ENCODE data around the gene ISOC2.
A peak's percentile ranks its signal among the peaks of the same experiment; 100 is the strongest.
"Not testable (repeated sequence)": the region's sequence is repeated elsewhere in the genome, so short reads cannot be mapped to it uniquely, and the experiment has no call there.

ISOC2 gene

GRCh38 chr19:55410168-55410567, 51.3 kb downstream of the ISOC2 start:
- no peak for DNase-seq (ENCODE audit: low read depth in 1 of 2, low spot score in 1 of 2)

- not testable (repeated sequence) for DNase-seq (ENCODE audit: low read depth in 1 of 2, low spot score in 1 of 2)
These were observed 52.3 kb downstream of the ISOC2 start for GRCh38 chr19:55409179-55409578.

DNA sequence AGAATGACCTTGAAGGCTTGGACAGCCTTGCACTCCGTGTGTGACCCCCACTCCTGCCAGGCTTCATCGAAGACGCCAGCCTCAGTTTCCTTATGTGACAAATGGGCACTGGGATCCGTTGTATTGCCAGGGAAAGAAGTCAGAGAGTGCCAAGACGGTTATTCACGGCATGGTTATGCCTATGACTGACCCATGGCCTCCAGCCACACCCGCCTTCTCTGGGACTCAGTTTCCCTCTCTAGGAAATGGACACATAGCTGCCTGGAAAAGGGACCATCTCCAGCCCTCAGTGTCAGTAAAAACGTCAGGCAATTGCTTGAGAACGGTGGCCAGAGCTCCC, 52.9 kb downstream of the ISOC2 start:
- no peak for DNase-seq (ENCODE audit: low read depth in 1 of 2, low spot score in 1 of 2)

GRCh38 chr19:55407800-55408532, 53.5 kb downstream of the ISOC2 start:
- peak; percentile 91 to 94 for DNase-seq (ENCODE audit: low read depth in 1 of 2, low spot score in 1 of 2)

DNA sequence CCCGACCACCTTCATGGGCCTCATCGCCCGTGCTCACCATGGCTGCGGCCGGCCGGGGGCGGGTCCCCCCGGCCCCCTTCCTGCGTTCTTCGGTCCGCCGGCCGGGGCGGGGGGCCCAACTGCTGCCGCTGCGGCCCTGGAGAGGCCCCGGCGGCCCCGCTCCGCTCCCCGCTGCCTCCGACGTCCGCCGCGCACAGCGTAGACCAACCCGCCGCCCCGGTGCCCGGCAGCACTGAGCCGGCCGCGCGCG, 54.0 kb downstream of the ISOC2 start, which contains the start of gene UBE2S:
UBE2S (minus strand) TSS at position 239 of the 250 bp plus-strand sequence; CDS start at position 40, 199 bp downstream.
- not testable (repeated sequence) for DNase-seq (ENCODE audit: low read depth in 1 of 2, low spot score in 1 of 2)

DNA sequence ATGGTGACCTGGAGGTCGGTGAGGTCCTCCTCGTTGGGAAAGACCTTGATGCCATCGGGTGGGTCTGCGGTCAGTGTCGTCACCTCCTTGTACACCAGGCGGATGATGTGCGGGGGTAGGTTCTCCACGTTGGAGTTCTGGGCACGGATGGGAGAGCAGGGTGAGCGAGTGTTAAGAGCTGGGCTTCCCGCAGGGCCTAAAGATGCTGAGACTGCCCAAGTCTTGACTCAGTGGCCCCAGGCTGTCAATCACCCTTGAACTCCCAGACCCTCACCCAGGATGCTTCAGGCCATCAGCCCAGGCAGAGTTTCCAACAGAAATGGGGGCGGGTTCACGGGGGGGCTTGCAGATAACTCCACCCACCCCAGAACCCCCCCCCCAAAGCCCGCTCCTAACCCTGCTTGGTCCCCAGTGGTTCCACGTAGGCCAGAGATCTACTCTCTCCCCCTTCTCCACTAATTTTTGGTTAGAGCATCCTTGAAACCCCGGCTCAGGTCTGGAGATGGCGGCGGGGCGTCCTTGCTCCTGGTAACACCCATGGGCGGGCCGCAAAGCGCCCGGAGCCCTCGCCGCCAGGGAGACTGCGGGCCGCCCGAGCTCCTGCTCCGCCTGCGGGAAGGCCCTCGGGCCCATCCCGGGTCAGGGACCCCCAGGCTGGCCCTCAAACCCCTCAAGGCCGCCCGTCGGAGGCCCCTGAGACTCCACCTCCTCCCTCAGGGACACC, 54.5 kb downstream of the ISOC2 start:
- peak in 1 of 2 donors; percentile 22 for DNase-seq (ENCODE audit: low read depth in 1 of 2, low spot score in 1 of 2)

DNA sequence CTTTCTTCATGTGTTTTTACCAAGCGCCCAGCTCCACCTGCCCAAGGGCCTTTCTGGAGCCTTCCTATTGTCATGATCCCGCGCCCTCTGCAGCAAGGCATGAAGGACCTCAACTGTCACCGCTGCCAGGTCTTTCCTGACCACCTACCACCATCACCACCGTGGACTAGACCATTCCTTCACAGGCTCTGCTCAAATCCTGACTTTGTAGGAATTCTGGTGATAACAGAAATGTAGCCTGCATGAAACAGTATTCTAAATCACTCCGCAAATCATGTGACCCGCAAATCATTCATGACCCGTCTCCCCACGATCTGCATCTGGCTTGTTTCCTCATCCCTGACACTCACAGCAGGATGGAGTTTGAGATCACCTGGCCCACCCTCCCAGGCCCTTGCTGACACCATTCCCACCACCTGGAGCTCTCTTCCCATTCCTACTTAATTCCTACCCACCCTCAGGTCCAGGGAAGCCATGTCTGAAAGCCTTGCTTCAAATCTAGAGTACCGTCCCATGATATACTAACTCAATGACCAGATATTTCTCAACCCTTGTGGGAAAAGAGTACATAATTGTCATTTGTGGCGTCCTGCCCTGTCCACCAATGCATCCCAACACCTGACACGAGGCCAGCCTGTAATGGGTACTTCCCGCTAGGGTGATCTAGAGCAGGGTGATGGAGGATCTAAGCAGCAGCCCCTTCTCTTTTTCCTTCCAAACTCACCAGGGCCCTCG, 55.2 kb downstream of the ISOC2 start:
- DNase-seq (ENCODE audit: low read depth in 1 of 2, low spot score in 1 of 2), result no peak

DNA sequence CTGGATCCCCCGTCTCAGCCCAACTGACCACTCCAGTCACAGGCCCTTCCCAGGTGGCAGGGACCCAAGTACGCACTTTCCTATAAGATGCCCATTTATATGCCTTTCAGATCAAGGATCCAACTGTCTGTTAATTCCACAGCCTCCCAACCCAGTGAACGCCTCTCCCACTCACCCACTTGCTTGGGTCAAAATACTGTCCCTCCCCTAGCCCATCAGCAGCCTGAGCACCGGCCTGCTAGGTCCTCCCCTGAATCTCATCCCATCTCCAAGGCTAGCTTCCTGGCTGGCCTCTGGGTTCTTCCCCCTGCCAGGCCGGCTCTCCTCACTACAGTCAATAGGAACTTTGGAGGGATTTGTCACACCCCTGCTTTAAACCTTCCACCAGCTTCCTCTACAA, 55.8 kb downstream of the ISOC2 start:
- DNase-seq (ENCODE audit: low read depth in 1 of 2, low spot score in 1 of 2), result no peak

All from stimulated activated CD4-positive, alpha-beta T cell treated with anti-CD3 and anti-CD28 coated beads, Interleukin-15, amount 100 ng/mL, for 1 hour (primary cell).